Cardiac muscle cell (in vitro differentiated cells and primary cell): Measurements from ENCODE around the gene GAL3ST2. TPM values are rescaled to one million over a fixed set of nuclear protein-coding genes. Genes with fewer than 3 reads are reported as not detected.

Source experiments
- DNase-seq, 2 donors: peaks; one replicate each; pipeline versions ENCODE4 v3.0.0 to v3.0.0-alpha.2; 2010 to 2017; ENCODE audit warnings: low read depth in 1 of 2, low spot score in 1 of 2
- H3K27ac ChIP-seq: fragments of 200-600 bp; sonication (generic); 2 replicates; pipeline ENCODE4 v1.5.1; 2016
- H3K27me3 ChIP-seq: fragments of 200-600 bp; sonication (generic); 2 replicates; pipeline ENCODE4 v1.6.0; 2016; ENCODE audit warnings: control low read depth
- H3K36me3 ChIP-seq: fragments of 200-600 bp; sonication (generic); 2 replicates; pipeline ENCODE4 v1.5.1; 2016; ENCODE audit warnings: control low read depth
- H3K4me1 ChIP-seq: fragments of 200-600 bp; sonication (generic); 2 replicates; pipeline ENCODE4 v1.8.1; 2017; ENCODE audit warnings: low read depth, mild to moderate bottlenecking, mixed run types
- H3K4me3 ChIP-seq: fragments of 200-600 bp; sonication (generic); 2 replicates; pipeline ENCODE4 v1.5.1; 2016; ENCODE audit warnings: mild to moderate bottlenecking
- H3K9me3 ChIP-seq: fragments of 200-600 bp; sonication (generic); 2 replicates; pipeline ENCODE4 v1.5.1; 2017; ENCODE audit warnings: low read depth, mild to moderate bottlenecking, control low read depth
- CTCF ChIP-seq: IDR thresholded peaks from 2 replicates; pipeline ENCODE4 v1.5.1; 2012; ENCODE audit warnings: low read depth, mild to moderate bottlenecking, low read length
- polyA plus RNA-seq: library from polyadenylated mRNA; unstranded; fragments of >200 nt; fragmentation: Nextera tagmentation; extraction: Ambion mirVana; gene quantifications from 2 replicates; pipeline ENCODE4 v1.2.1, GENCODE V29; 2016
- total RNA-seq: library from RNA; depleted of rRNA; stranded (reverse); fragments of >200 nt; gene quantifications from 2 replicates; pipeline ENCODE4 v1.2.3, GENCODE V29; 2016

The GAL3ST2 gene
- total and polyA plus RNA-seq, 2 experiments from 2014 or later, result 1.2 TPM; not detected in 1

GRCh38 chr2:241770936-241771285, 5.7 kb upstream of the GAL3ST2 start:
- Histone ChIP-seq H3K9me3 (no peaks in the 10 kb centered on the region), H3K27ac (peak overlapping the region; percentile 69), H3K4me3 (no peak overlapping the region), H3K27me3 (no peaks in the 10 kb centered on the region), H3K4me1 (peaks cover 9% of the 10 kb centered on the region), H3K36me3 (no peaks in the 10 kb centered on the region)
- no peak for TF ChIP-seq CTCF
- DNase-seq, result no peak

DNA sequence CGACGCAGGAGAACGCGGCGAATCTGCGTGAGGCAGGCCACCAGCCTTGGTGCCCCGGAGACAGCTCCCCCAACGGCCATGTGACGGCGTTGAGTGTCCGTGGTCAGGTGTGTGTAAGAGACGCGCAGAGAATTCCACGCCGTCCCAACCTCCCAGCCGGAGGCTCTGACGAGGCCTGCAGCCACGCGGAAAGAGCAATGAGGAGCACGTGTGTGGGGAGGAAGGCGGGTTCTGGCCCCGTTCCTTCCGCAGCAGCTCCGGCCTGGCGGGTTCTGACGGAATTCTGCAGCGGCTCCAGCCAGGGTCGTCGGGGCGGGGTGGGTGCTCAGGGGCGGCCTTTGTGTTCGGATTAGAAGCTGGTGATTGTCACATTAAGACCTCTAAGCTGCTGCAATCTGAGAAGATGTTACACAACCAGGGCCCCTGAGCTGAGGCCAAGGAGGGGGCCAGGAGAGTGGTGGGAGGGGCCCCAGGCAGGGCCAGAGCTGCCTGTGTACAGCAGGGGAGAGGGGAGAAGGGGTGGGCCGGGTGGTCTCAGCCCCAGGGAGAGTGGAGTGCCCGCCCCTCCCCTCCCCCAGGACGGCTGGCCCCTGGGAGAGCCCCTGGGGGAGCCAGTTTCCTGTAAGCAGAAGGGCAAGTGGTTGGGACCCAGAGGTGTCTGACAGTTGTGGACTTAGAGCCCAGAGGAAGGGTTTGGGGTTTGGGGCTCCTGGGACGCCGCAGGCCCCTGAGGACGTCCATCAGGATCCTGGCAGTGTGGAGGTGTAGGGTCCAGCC, 5.1 kb upstream of the GAL3ST2 start:
- no peaks in the 10 kb centered on the region for H3K27me3 ChIP-seq
- DNase-seq, result peak in 1 of 2 donors; percentile 59
- TF ChIP-seq CTCF, result no peak

GRCh38 chr2:241772063-241772499, 4.5 kb upstream of the GAL3ST2 start:
- Histone ChIP-seq H3K4me3 (no peak overlapping the region), H3K4me1 (peaks cover 9% of the 10 kb centered on the region), H3K9me3 (no peaks in the 10 kb centered on the region), H3K27me3 (no peaks in the 10 kb centered on the region), H3K27ac (no peak overlapping the region), H3K36me3 (no peaks in the 10 kb centered on the region)
- TF ChIP-seq CTCF, result no peak
- no peak for DNase-seq

More for the DNA sequence above, 5.1 kb upstream of the GAL3ST2 start:
- Histone ChIP-seq H3K36me3 (no peaks in the 10 kb centered on the region), H3K27ac (peak overlapping the region; percentile 69), H3K9me3 (no peaks in the 10 kb centered on the region), H3K4me3 (no peak overlapping the region), H3K4me1 (peaks cover 9% of the 10 kb centered on the region)

GRCh38 chr2:241773511-241774418, 2.9 kb upstream of the GAL3ST2 start:
- DNase-seq, result no peak
- no peak overlapping the region for H3K27ac ChIP-seq
- no peaks in the 10 kb centered on the region for H3K36me3 ChIP-seq
- no peaks in the 10 kb centered on the region for H3K27me3 ChIP-seq
- H3K4me3 ChIP-seq, result no peak overlapping the region
- no peak for TF ChIP-seq CTCF
- H3K4me1 ChIP-seq, result peaks cover 9% of the 10 kb centered on the region
- no peaks in the 10 kb centered on the region for H3K9me3 ChIP-seq

DNA sequence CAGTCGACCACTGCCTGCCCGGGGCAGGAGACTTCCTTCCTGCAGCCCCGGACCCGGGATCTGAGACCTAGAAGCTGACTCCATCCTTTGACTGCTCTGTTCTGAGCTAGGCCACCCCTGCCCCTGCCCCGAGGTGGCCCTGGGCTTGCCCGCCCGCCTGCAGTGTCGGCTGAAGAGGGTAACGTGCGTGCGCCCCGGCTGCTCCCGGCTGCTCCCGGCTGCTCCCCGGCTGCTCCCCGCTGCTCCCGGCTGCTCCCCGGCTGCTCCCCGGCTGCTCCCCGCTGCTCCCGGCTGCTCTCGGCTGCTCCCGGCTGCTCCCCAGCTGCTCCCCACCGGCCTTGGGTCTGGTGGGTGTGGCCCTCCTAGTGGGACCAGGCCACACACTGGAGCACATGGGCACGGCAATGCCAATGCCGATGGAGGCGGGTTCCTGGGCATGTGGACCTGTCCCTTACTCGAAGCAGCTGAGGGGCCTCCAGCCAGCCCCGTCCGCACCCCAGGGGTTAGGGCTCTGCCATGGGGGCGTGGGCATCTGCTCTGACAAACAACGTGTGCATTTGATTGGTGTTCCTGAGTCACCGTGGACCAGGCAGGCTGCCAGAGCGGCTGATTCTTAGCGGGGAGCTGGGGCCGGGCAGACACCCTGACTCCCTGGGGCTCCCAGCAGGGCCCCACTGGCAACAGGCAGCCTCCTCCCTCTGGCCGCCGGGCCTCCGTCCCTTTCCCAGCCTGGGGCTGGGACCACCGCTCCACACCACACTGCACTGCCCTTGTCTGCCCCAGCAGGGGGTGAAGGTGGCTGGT, 2.0 kb upstream of the GAL3ST2 start:
- Histone ChIP-seq H3K9me3 (no peaks in the 10 kb centered on the region), H3K27ac (no peak overlapping the region), H3K4me1 (peaks cover 9% of the 10 kb centered on the region), H3K36me3 (no peaks in the 10 kb centered on the region), H3K27me3 (no peaks in the 10 kb centered on the region), H3K4me3 (no peak overlapping the region)
- no peak for TF ChIP-seq CTCF
- peak in 1 of 2 donors; percentile 60 for DNase-seq
